Measurements from ENCODE around the gene ANTXR1. TPM values are rescaled to one million over a fixed set of nuclear protein-coding genes. Genes with fewer than 3 reads are reported as not detected.

ANTXR1 gene
- total RNA-seq, 1 experiment from 2014 or later, result 25.7 TPM

DNA sequence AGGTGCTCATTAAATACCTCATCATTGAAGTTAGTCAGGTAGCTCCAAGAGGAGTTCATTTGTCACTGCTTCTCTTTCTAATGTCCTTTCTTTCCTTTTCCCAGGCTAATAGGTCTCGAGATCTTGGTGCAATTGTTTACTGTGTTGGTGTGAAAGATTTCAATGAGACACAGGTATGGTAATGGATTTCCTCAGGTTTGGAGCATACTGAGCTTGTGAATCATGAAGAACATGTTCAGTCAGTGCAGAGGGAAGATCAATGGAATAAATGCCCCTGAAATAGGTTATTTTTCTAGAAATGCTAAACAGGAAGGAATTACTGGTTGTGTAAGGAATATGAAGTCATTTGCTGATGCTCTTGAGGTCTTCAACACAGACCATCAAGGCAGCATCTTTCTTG, 62.5 kb downstream of the ANTXR1 start:
- H3K9me3 ChIP-seq (ENCODE audit: control insufficient read depth in 1 of 2, insufficient read depth in 1 of 2, low read depth in 1 of 2, low read length in 2 of 2), result no peaks in the 10 kb centered on the region
- no peaks in the 10 kb centered on the region for H3K36me3 ChIP-seq (ENCODE audit: control insufficient read depth in 1 of 2, insufficient read depth in 2 of 2, low read length in 2 of 2)
- intact Hi-C loops (cut with micrococcal nuclease), result no loop called here
- no peaks in the 10 kb centered on the region for H3K27me3 ChIP-seq (ENCODE audit: insufficient read depth, low read length)
- H3K27ac ChIP-seq (ENCODE audit: low read depth, low read length), result no peak overlapping the region
- no peak for TF ChIP-seq EZH2phosphoT487 (IDR thresholded peaks at IDR 0.05; ENCODE audit: borderline replicate concordance)
- no peak overlapping the region for H3K9ac ChIP-seq (ENCODE audit: low read length)
- H3K4me1 ChIP-seq (ENCODE audit: control insufficient read depth in 1 of 2, insufficient read depth in 2 of 2, low read length in 2 of 2), result peaks cover 0 to 9% of the 10 kb centered on the region in 2 experiments; a peak in 1 of 4 replicates
- no TSS peak for BruUV-seq (replicated peaks)
- no peaks in the 10 kb centered on the region for H4K20me1 ChIP-seq (ENCODE audit: insufficient read depth)
- RAD21 ChIA-PET (ENCODE audit: low non-redundant PET in 1 of 2, low total read pairs in 2 of 2, uncharacterized antibody in 2 of 2, unreplicated experiment in 2 of 2), result no interaction called here
- H3K4me3 ChIP-seq (replicated peaks in 1 of 2; ENCODE audit: low read depth in 1 of 2, low read length in 2 of 2), result no peak overlapping the region
- DNase-seq (ENCODE audit: low read depth, low spot score) (no peak), ATAC-seq (no peak)
- H2AFZ ChIP-seq (ENCODE audit: low read depth, low read length, poor library complexity, severe bottlenecking), result no peak overlapping the region
- H3K9me2 ChIP-seq (ENCODE audit: insufficient read depth), result no peaks in the 10 kb centered on the region
- POLR2A ChIA-PET, result no interaction called here
- H3K79me2 ChIP-seq (ENCODE audit: insufficient read depth, low read length), result no peaks in the 10 kb centered on the region
- H3K4me2 ChIP-seq (ENCODE audit: low read length), result no peak overlapping the region
- CTCF ChIA-PET, result no interaction called here

- Histone ChIP-seq H3K4me2 (ENCODE audit: low read length) (no peak overlapping the region), H3K9me2 (ENCODE audit: insufficient read depth) (no peaks in the 10 kb centered on the region), H2AFZ (ENCODE audit: low read depth, low read length, poor library complexity, severe bottlenecking) (no peak overlapping the region), H3K4me1 (ENCODE audit: control insufficient read depth in 1 of 2, insufficient read depth in 2 of 2, low read length in 2 of 2) (peaks cover 0 to 9% of the 10 kb centered on the region in 2 experiments; a peak in 1 of 4 replicates), H3K36me3 (ENCODE audit: control insufficient read depth in 1 of 2, insufficient read depth in 2 of 2, low read length in 2 of 2) (no peaks in the 10 kb centered on the region), H3K27me3 (ENCODE audit: insufficient read depth, low read length) (no peaks in the 10 kb centered on the region), H3K4me3 (replicated peaks in 1 of 2; ENCODE audit: low read depth in 1 of 2, low read length in 2 of 2) (no peak overlapping the region), H3K9me3 (ENCODE audit: control insufficient read depth in 1 of 2, insufficient read depth in 1 of 2, low read depth in 1 of 2, low read length in 2 of 2) (no peaks in the 10 kb centered on the region), H3K27ac (ENCODE audit: low read depth, low read length) (no peak overlapping the region), H3K9ac (ENCODE audit: low read length) (no peak overlapping the region), H4K20me1 (ENCODE audit: insufficient read depth) (no peaks in the 10 kb centered on the region), H3K79me2 (ENCODE audit: insufficient read depth, low read length) (no peaks in the 10 kb centered on the region)
- intact Hi-C loops (cut with micrococcal nuclease), result no loop called here
- DNase-seq (ENCODE audit: low read depth, low spot score), result no peak
- no TSS peak for BruUV-seq (replicated peaks)
- ChIA-PET POLR2A (no interaction called here), RAD21 (ENCODE audit: low non-redundant PET in 1 of 2, low total read pairs in 2 of 2, uncharacterized antibody in 2 of 2, unreplicated experiment in 2 of 2) (no interaction called here), CTCF (no interaction called here)
- no peak for ATAC-seq
- no peak for TF ChIP-seq TCF7L2 (IDR thresholded peaks at IDR 0.05; ENCODE audit: borderline replicate concordance, extremely low read depth, insufficient read depth, insufficient read length)
- TF ChIP-seq YY1 (IDR thresholded peaks at IDR 0.05; ENCODE audit: extremely low read depth, insufficient replicate concordance, low read depth, low read length), result no peak
- no peak for TF ChIP-seq ZFX (IDR thresholded peaks at IDR 0.05)
- TF ChIP-seq POLR2A (IDR thresholded peaks at IDR 0.05; ENCODE audit: borderline replicate concordance, extremely low read depth, insufficient read depth, insufficient read length), result no peak
- TF ChIP-seq, protein P1, sequence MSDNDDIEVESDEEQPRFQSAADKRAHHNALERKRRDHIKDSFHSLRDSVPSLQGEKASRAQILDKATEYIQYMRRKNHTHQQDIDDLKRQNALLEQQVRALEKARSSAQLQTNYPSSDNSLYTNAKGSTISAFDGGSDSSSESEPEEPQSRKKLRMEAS (IDR thresholded peaks at IDR 0.05), result no peak
- TF ChIP-seq POLR2AphosphoS5 (IDR thresholded peaks at IDR 0.05; ENCODE audit: low read depth, low read length), result no peak
- no peak for TF ChIP-seq JUND (IDR thresholded peaks at IDR 0.05)
- TF ChIP-seq ATF3 (IDR thresholded peaks at IDR 0.05), result no peak
- no peak for TF ChIP-seq ZBTB33 (IDR thresholded peaks at IDR 0.05; ENCODE audit: extremely low read depth, insufficient replicate concordance, low read length)
- TF ChIP-seq FOSL1 (IDR thresholded peaks at IDR 0.05; ENCODE audit: low read depth), result no peak
- no peak for TF ChIP-seq EZH2phosphoT487 (IDR thresholded peaks at IDR 0.05; ENCODE audit: borderline replicate concordance)
These were observed 63.6 kb downstream of the ANTXR1 start for GRCh38 chr2:69076601-69077000.

Measured in HCT116 (cell line).